Stromal cell of bone marrow (primary cell): Measurements from ENCODE around the gene POU6F1.
"Not testable (repeated sequence)": the region's sequence is repeated elsewhere in the genome, so short reads cannot be mapped to it uniquely, and the experiment has no call there.

ENCODE experiments used
- DNase-seq: peaks from one replicate; pipeline ENCODE4 v3.0.0-alpha.2; 2012; ENCODE audit warnings: low read depth

POU6F1 gene

GRCh38 chr12:51217968-51218606 is at the start of gene POU6F1:
POU6F1 (minus strand) TSS chr12:51218062; CDS start chr12:51206836, 11,226 bp downstream.
- peak; percentile 75 for DNase-seq

GRCh38 chr12:51265024-51265423 is 47.2 kb upstream of the POU6F1 start:
- no peak for DNase-seq

DNA sequence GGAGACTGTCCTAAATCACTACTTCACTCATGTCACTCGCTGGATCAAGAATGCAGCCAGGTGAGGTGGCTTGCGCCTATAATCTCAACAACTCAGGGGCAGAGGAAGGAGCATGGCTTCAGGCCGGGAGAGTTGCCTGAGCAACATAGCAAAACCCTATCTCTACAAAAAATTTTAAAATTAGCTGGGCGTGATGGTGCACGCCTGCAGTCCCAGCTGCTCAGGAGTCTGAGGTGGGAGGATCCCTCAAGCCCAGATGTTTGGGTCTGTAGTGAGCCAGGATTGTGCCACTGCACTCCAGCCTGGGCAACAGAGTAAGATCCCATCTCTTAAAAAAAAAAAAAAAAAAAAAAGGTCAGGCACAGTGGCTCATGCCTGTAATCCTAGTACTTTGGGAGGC is 46.4 kb upstream of the POU6F1 start:
- DNase-seq = no peak

GRCh38 chr12:51263341-51263740 is 45.5 kb upstream of the POU6F1 start:
- DNase-seq = no peak

- no peak for DNase-seq
These were observed 44.9 kb upstream of the POU6F1 start for GRCh38 chr12:51262758-51263177.

- not testable (repeated sequence) for DNase-seq
These were observed 41.7 kb upstream of the POU6F1 start for GRCh38 chr12:51259600-51259999.

DNA sequence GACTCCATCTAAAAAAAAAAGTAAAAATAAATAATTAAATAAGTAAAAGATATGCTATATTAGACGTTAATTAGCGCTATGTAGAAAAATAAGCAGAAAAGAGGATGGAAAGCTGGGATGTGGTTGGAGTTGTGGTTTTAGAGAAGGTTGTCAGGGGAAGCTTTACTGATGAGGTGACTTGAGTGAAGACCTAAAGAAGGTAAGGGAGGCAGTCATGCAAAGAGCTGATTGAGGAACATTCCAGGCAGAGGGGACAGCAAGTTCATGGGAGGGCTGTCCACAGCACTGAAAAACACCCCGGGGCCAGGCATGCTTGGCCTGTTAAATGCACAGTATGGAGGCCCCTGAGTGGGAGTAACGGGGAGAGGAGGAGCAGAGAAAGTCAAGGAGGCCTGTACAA is 36.7 kb upstream of the POU6F1 start:
- no peak for DNase-seq

GRCh38 chr12:51253276-51253675 is 35.4 kb upstream of the POU6F1 start:
- no peak for DNase-seq

- no peak for DNase-seq
These were observed 29.8 kb upstream of the POU6F1 start for GRCh38 chr12:51247523-51248206.

DNA sequence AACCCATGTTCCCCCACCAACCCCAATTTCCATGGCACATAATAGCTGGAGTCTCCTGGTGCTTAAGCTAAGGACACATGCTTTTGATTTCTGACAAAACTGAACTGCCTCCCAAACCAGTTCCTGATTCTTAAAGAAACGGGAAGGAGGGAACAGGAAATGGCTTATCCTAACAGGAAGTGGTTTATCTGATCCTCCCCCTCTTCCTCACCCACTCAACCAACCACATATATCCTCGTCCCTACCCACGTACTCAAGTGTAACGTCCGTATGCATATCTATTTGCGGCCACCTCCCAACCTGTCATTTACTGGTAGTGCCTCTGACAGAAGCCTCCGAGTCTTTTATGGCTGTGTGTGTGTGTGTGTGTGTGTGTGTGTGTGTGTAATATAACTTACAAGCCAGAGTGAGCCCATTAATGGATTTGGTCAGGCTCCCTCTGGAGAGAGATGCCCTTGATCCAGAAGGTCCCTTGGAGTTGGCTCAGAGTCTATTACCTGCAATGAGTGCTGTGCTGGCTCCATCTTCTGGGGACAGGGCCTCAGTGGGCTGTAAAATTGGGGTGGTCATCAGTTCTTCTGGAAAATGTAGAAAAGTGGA is 28.5 kb upstream of the POU6F1 start:
- no peak for DNase-seq

DNA sequence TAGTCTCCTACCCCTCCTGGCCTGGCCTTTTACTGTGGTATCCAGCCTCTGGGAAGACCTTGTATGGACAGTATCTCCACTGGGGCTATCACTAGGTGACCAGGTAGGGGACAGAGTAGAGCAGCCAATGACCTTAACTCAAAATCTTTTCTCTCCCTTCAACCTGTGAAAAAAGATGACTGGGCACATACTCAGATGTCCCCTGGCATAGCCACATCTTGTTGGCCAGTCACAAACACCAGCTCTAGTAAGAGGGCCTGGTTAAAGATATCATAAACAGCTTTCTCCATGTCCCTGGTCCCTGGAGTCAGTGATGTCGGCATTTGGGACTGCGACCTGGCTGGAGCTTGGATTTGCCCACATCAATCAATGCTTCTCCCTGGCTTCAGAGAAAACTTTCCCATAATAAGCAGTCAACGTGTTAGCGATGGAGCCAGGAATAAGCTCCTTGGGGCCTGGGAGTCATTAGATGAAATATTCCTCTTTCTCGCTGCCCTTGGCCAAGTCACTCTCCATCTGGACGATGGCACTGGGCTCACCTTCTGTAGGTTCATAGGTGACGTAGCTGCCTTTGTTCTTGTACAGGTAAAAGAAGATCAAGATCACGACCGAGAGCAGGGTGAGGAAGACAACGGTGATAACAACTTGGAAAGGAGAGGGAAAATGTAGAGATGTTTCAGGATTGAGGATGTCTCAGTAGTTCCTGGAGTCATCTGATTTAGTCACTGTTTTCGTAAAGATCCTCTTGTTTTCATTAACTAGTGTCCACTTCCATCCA is 27.8 kb upstream of the POU6F1 start:
- DNase-seq = no peak

DNA sequence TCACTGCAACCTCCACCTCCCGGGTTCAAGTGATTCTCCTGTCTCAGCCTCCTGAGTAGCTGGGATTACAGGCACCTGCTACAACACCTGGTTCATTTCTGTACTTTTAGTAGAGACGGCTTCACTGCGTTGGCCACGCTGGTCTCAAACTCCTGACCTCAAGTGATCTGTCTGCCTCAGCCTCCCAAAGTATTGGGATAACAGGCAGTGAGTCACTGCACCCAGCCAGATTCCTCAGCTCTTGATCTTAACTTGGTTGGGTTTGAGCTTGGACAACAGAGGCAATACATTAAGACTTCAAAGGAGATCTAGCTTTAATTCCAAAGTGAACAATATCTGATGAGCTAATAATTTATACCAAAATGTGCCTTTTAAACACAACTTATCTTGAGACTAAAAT is 26.4 kb upstream of the POU6F1 start:
- DNase-seq = no peak

- no peak for DNase-seq
These were observed 25.0 kb upstream of the POU6F1 start for GRCh38 chr12:51242876-51243275.

GRCh38 chr12:51242120-51242519 is 24.3 kb upstream of the POU6F1 start:
- no peak for DNase-seq

DNA sequence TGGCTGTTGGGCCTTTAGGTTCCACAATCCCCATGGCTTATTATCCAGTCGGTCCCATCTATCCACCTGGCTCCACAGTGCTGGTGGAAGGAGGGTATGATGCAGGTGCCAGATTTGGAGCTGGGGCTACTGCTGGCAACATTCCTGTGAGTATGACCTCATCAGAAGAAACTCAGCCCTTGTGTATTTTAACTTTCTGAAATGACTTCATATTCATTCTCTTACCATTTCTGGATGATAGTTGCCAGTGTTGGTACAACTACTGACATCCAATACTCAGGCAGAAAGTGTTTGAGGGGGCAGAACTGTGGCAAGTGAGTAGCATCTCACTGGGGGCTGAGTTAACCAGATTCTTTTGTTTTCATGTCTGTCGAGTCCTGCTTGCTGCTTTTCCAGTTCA is 23.1 kb upstream of the POU6F1 start:
- no peak for DNase-seq

GRCh38 chr12:51238510-51239334 is 20.9 kb upstream of the POU6F1 start, which contains the start of gene DAZAP2:
DAZAP2 (plus strand) TSS chr12:51238826; CDS start chr12:51238908, 82 bp downstream.
- peak; percentile 90 for DNase-seq

DNA sequence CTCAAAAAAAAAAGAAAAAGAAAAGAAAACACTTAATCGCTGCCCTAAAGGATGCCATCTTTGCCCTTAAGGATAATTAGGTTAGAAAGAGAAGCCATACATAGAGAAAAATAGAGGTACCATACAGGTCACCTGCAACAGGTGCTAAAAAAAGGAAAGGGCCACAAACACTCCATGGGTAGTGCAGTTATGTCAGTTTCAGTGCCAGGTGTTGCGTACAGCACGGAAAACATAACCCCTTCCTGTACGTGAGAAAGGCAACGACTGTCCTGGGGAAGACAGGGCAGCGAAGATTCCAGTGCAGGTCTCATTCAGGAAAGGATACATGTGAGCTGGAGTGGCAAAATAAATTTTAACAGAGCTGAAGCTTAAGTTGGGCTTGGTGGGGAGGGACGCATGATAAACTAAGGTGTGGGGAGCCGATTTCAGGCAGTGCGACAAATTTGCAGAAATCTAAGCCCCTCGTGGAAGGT is 20.2 kb upstream of the POU6F1 start:
- DNase-seq = no peak

DNA sequence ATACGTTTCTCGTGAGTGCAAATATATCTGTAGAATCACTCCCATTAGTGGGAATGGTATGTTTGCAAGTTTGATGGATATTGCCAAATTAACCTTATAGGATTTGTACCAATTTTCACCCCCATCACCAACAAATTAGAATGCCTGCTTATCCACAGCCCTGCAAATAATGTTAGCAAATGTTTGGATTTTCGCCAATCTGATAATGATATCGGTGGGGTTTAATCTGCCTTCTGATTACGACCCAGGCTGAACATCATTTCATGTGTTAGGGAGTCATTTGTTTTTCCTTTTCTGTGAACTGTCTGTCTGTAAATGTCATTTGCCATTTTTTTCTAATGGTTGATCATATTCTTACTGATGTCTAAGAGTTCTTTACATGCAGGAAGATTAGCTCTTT is 16.7 kb upstream of the POU6F1 start:
- DNase-seq = no peak

DNA sequence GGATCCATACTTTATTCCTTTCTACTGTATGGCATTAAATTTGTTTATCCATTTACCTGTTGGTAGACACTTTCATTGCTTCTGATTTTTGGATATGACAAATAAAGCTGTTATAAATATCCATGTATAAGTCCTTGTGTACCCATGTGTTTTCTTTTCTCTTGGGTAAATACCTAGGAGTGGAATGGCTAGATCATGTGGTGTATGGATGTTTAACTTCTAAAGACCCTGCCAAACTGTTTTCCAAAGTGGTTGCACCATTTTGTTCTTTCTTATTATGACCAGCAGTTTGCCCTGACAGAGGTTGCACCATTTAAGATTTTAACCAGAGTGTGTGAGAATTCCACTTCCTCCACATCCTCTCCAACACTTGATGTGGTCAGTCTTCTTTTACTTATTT is 14.8 kb upstream of the POU6F1 start:
- DNase-seq = no peak

- DNase-seq = no peak
These were observed 11.4 kb upstream of the POU6F1 start for GRCh38 chr12:51229116-51229809.

GRCh38 chr12:51227962-51228361 is 10.1 kb upstream of the POU6F1 start:
- no peak for DNase-seq
